ENCODE data around the gene CGNL1.

- no peak for TF ChIP-seq CTCF (IDR thresholded peaks at IDR 0.05; ENCODE audit: low read length)
- TF ChIP-seq EZH2 (optimal IDR thresholded peaks at IDR 0.05; ENCODE audit: low read depth, low read length): no peak
- no peak for TF ChIP-seq EZH2phosphoT487 (IDR thresholded peaks at IDR 0.05; ENCODE audit: low read length)
These were observed 92.2 kb downstream of the CGNL1 start for GRCh38 chr15:57468486-57468885.
